K562 (cell line): ENCODE data around the gene SLC24A4. TPM values are rescaled to one million over a fixed set of nuclear protein-coding genes. Genes with fewer than 3 reads are reported as not detected.

Experiments
- ATAC-seq: fragments of 200-7000 bp; cut with Tn5 transposase; 3 replicates; pipeline ENCODE4 v1.9.1; 2020; ENCODE audit warnings: moderate library complexity
- BruUV-seq: library from RNA; stranded (reverse); fragments of 400-500 nt; replicated peaks from 2 replicates; lab custom pipeline; 2021; lab: Mats Ljungman, UMichigan
- CTCF ChIA-PET: fragments of 300-600 bp; formaldehyde crosslinking; extraction: SDS; loops from one replicate; lab custom pipeline; 2021; ENCODE audit warnings: low intra/inter-chr PET ratio; lab: Yijun Ruan, JAX
- POLR2A ChIA-PET: fragments of 300-600, 350-650 bp; sonication (Branson Sonifier 250); formaldehyde crosslinking; extraction: SDS; loops from one replicate; lab custom pipeline; 2021; ENCODE audit warnings: antibody characterized with exemption, inconsistent platforms; lab: Yijun Ruan, JAX
- DNase-seq, 4 experiments: peaks; one replicate each; pipeline versions ENCODE4 v3.0.0 to v3.0.0-alpha.2; 2011 to 2018; ENCODE audit warnings: low spot score in 3 of 4, mixed read lengths in 3 of 4; ENCODE audit errors: extremely low read depth in 1 of 4
- FAIRE-seq: peaks from 2 replicates; lab custom pipeline; 2011; peaks lifted over from hg19 to GRCh38; lab: Jason Lieb, UNC
- H2AFZ ChIP-seq: 2 replicates; pipeline ENCODE4 v1.6.0; 2011; ENCODE audit warnings: low read depth, low read length, control low read depth, inconsistent platforms
- H3K27ac ChIP-seq: fragments of 200-600 bp; 3 replicates; pipeline ENCODE4 v1.8.0; 2011; ENCODE audit warnings: low read depth, mild to moderate bottlenecking, control low read depth, inconsistent platforms, low read length, moderate library complexity, mixed read lengths; ENCODE audit errors: extremely low read depth
- H3K27me3 ChIP-seq, 2 experiments: fragments of 300-600 bp in 1 of 2; 2 replicates in 1 of 2; 3 replicates in 1 of 2; pipeline versions ENCODE4 v1.6.0 to v1.8.0; 2011; ENCODE audit warnings: inconsistent platforms in 2 of 2, low read length in 2 of 2, mild to moderate bottlenecking in 1 of 2, mixed read lengths in 1 of 2, moderate library complexity in 1 of 2; ENCODE audit not compliant: control insufficient read depth in 2 of 2, insufficient read depth in 2 of 2
- H3K36me3 ChIP-seq: fragments of 300-600 bp; 3 replicates; pipeline ENCODE4 v1.8.0; 2011; ENCODE audit warnings: mild to moderate bottlenecking, low read length, inconsistent platforms; ENCODE audit not compliant: control insufficient read depth, insufficient read depth
- H3K4me1 ChIP-seq, 2 experiments: fragments of 200-600 bp in 1 of 2; replicated peaks in 1 of 2; 2 replicates in 1 of 2; 3 replicates in 1 of 2; pipeline versions ENCODE4 v1.5.1 to v1.8.0; 2011; ENCODE audit warnings: inconsistent platforms in 2 of 2, low read length in 2 of 2, mild to moderate bottlenecking in 1 of 2, mixed read lengths in 1 of 2, moderate library complexity in 1 of 2; ENCODE audit not compliant: control insufficient read depth in 2 of 2, insufficient read depth in 2 of 2
- H3K4me2 ChIP-seq: 2 replicates; pipeline ENCODE4 v1.6.1; 2011; ENCODE audit warnings: low read length, control low read depth, inconsistent platforms, mixed read lengths; ENCODE audit not compliant: insufficient read depth
- H3K4me3 ChIP-seq: fragments of 200-600 bp; sonication (generic), shearing (Covaris generic); 2 replicates; pipeline ENCODE4 v1.5.1; 2016; ENCODE audit warnings: control low read depth, inconsistent platforms
- H3K79me2 ChIP-seq: fragments of 200-600 bp; 3 replicates; pipeline ENCODE4 v1.8.0; 2011; ENCODE audit warnings: low read length, inconsistent platforms; ENCODE audit not compliant: control insufficient read depth, insufficient read depth
- H3K9ac ChIP-seq, 2 experiments: 2 replicates each; pipeline versions ENCODE4 v1.6.0 to v1.6.1; 2011; ENCODE audit warnings: low read depth in 2 of 2, low read length in 2 of 2, control low read depth in 1 of 2, inconsistent platforms in 1 of 2, mild to moderate bottlenecking in 1 of 2, mixed read lengths in 1 of 2; ENCODE audit not compliant: insufficient read depth in 1 of 2
- H3K9me1 ChIP-seq: one replicate; pipeline ENCODE4 v1.6.0; 2011; ENCODE audit warnings: inconsistent platforms, mild to moderate bottlenecking, low read length, moderate library complexity; ENCODE audit not compliant: control insufficient read depth, insufficient read depth
- H3K9me3 ChIP-seq: replicated peaks from 2 replicates; pipeline ENCODE4 v1.5.1; 2011; ENCODE audit warnings: low read depth, low read length, inconsistent platforms; ENCODE audit not compliant: control insufficient read depth, insufficient read depth
- H4K20me1 ChIP-seq: replicated peaks from 2 replicates; pipeline ENCODE4 v1.6.1; 2011; ENCODE audit warnings: low read length, inconsistent platforms, mixed read lengths; ENCODE audit not compliant: control insufficient read depth, insufficient read depth
- ATF7 ChIP-seq: fragments of 450-650 bp; IDR thresholded peaks from 2 replicates; pipeline ENCODE4 v1.7.1; 2014; ENCODE audit warnings: mild to moderate bottlenecking, moderate library complexity
- CHAMP1 ChIP-seq: fragments of 450-650 bp; IDR thresholded peaks from 2 replicates; pipeline ENCODE4 v1.6.1; 2016; ENCODE audit warnings: mild to moderate bottlenecking
- E2F8 ChIP-seq: fragments of 450-650 bp; IDR thresholded peaks from 2 replicates; pipeline ENCODE4 v1.7.1; 2018; ENCODE audit warnings: mild to moderate bottlenecking, low read depth; ENCODE audit not compliant: partially characterized antibody
- EGR1 ChIP-seq: fragments of 450-650 bp; conservative IDR thresholded peaks from 2 replicates; pipeline ENCODE4 v1.6.1; 2017; ENCODE audit warnings: mild to moderate bottlenecking
- JUNB ChIP-seq: fragments of 450-650 bp; formaldehyde crosslinking; conservative IDR thresholded peaks from 2 replicates; pipeline ENCODE4 v1.4.0; 2020; ENCODE audit warnings: mild to moderate bottlenecking
- NEUROD1 ChIP-seq: fragments of 150-350 bp; IDR thresholded peaks from 2 replicates; pipeline ENCODE4 v1.6.1; 2014; ENCODE audit warnings: borderline replicate concordance, low read length, low read depth; ENCODE audit not compliant: partially characterized antibody
- SRSF7 ChIP-seq: fragments of 200-400 bp; formaldehyde crosslinking; optimal IDR thresholded peaks from 2 replicates; pipeline ENCODE3; 2017; ENCODE audit warnings: mild to moderate bottlenecking, low read depth, low read length
- TRIM25 ChIP-seq: fragments of 450-650 bp; IDR thresholded peaks from 2 replicates; pipeline ENCODE4 v1.7.0; 2016; ENCODE audit warnings: borderline replicate concordance
- ZBTB34 ChIP-seq: fragments of 250-450 bp; sonication (Bioruptor Pico); IDR thresholded peaks from 2 replicates; pipeline ENCODE4 v1.8.0; 2021; ENCODE audit warnings: mild to moderate bottlenecking, moderate library complexity
- ZEB2 ChIP-seq: fragments of 450-650 bp; IDR thresholded peaks from 2 replicates; pipeline ENCODE4 v1.6.1; 2016
- ZFPM2 ChIP-seq: fragments of 250-450 bp; sonication (Bioruptor Pico); IDR thresholded peaks from 2 replicates; pipeline ENCODE4 v1.5.1; 2022; ENCODE audit warnings: mild to moderate bottlenecking
- ZKSCAN1 ChIP-seq: fragments of 150-350 bp; IDR thresholded peaks from 2 replicates; pipeline ENCODE4 v1.6.1; 2016; ENCODE audit warnings: low read depth, low read length
- ZNF444 ChIP-seq: fragments of 250-450 bp; sonication (Bioruptor Pico); IDR thresholded peaks from 2 replicates; pipeline ENCODE4 v1.4.0; 2020; ENCODE audit warnings: mild to moderate bottlenecking, moderate library complexity
- WGBS: fragments of 100-300 bp; shearing (Covaris generic); methylation state at CpG from one replicate; pipeline ENCODE4 v1.1.6; 2016; ENCODE audit warnings: low coverage, mixed read lengths; ENCODE audit not compliant: insufficient coverage; ENCODE audit errors: missing lambda C conversion rate; 5-methylcytosine and 5-hydroxymethylcytosine counted together
- in situ Hi-C: fragments of 300-500 bp; cut with MboI; formaldehyde crosslinking; loops from 4 replicates; pipeline ENCODE4 v1.15.0; 2018; ENCODE audit warnings: inconsistent platforms, mixed read lengths
- intact Hi-C: fragments of 100-400 bp; cut with micrococcal nuclease; formaldehyde crosslinking; loops from 2 replicates; pipeline ENCODE4 v1.14.2; 2022
- polyA plus RNA-seq, 8 experiments: library from polyadenylated mRNA; depleted of rRNA in 4 of 8; stranded (reverse) in 5 of 8; unstranded in 3 of 8; fragments of >200 nt; fragmentation: Nextera tagmentation in 2 of 8; fragmentation: Illumina TruSeq in 1 of 8; extraction: Ambion mirVana in 2 of 8; extraction: Trizol in 1 of 8; gene quantifications; 2 replicates each; pipeline versions ENCODE4 v1.2.1 to v1.2.3, GENCODE V29; 2011 to 2014; ENCODE audit warnings: inconsistent platforms in 1 of 8, missing spikeins in 1 of 8
- total RNA-seq, 7 experiments: library from RNA; depleted of rRNA in 6 of 7; stranded (reverse); fragments of >200 nt in 6 of 7; fragmentation: Illumina TruSeq in 2 of 7; extraction: Trizol in 2 of 7; gene quantifications; 2 replicates each; pipeline versions ENCODE4 v1.2.1 to v1.2.3, GENCODE V29; 2011 to 2021; ENCODE audit warnings: low replicate concordance in 1 of 7

Gene SLC24A4
- total and polyA plus RNA-seq, 9 of the 15 experiments (the other 6 are each of a cell fraction or from before 2014, with no cell fraction given), result not detected

- FAIRE-seq (no peak), DNase-seq (no peak), ATAC-seq (no peak)
- TF ChIP-seq ZKSCAN1 (no peak), ZNF444 (CRISPR knock-in tag) (no peak), TRIM25 (no peak), NEUROD1 (no peak), SRSF7 (no peak), ZBTB34 (CRISPR knock-in tag) (no peak), JUNB (CRISPR knock-in tag) (no peak), CHAMP1 (no peak), E2F8 (no peak), ZEB2 (no peak), ATF7 (no peak), ZFPM2 (CRISPR knock-in tag) (no peak), EGR1 (no peak)
- no TSS peak for BruUV-seq
- H4K20me1 ChIP-seq, result no peaks in the 10 kb centered on the region
- H3K36me3 ChIP-seq, result no peaks in the 10 kb centered on the region
- no peak overlapping the region for H3K9ac ChIP-seq
- H3K79me2 ChIP-seq, result no peaks in the 10 kb centered on the region
- H2AFZ ChIP-seq, result no peak overlapping the region
- H3K4me2 ChIP-seq, result no peak overlapping the region
- H3K4me1 ChIP-seq, result peaks cover 0 to 8% of the 10 kb centered on the region in 2 experiments; a peak in 2 of 5 replicates
- no peaks in the 10 kb centered on the region for H3K9me1 ChIP-seq
- H3K4me3 ChIP-seq, result no peak overlapping the region
- peaks cover 3 to 35% of the 10 kb centered on the region in 2 experiments; a peak in 4 of 5 replicates for H3K27me3 ChIP-seq
- H3K27ac ChIP-seq, result no peak overlapping the region
- H3K9me3 ChIP-seq, result no peaks in the 10 kb centered on the region
- ChIA-PET CTCF (no interaction called here), POLR2A (no interaction called here)
- in situ Hi-C loops, result no loop called here
- intact Hi-C loops, result no loop called here
- 0% methylated on average over 2 of the region's 2 CpGs for WGBS
Measured at GRCh38 chr14:92517761-92518160, 194.8 kb downstream of the SLC24A4 start.
